ENCODE results near the gene RPLP1.
A peak's percentile ranks its signal among the peaks of the same experiment; 100 is the strongest.

RPLP1 gene

DNA sequence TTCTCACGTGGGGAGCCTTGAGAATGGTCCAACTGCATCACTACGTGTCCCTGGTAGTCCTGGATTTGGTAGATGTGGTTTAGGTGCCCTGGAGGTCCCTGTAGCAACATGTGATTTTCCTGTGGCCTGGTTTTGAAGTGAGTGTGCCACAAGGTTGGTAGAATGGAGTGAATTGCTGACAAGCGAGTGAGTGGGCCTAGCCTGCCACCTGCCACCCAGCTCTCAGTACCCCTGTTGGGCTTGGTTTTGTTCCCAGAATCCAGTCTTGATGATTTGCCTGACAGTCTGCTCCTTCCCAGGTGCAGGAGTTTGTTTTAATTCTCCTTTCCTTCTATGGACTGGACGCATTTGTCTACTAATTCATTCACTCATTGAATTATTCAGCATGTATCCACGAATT is 19.4 kb downstream of the RPLP1 start:
- DNase-seq = no peak

DNA sequence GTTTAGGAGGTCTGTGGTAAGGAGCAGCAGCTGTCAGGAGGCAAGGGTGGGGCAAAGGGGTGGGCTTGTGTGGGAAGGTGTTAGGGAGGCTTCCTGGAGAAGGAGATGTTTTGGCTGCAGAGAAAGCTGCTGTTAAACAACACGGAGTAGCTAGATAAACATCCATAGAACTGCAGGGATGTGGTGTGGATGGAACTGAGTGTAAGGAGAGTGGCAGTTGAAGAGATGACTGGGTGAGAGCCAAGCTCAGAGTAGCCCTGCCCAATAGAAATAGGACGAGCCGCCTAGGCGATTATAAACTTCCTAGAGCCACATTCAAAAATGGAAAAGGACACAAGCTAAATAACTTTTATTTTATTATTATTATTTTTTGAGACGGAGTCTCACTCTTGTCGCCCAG is 19.9 kb downstream of the RPLP1 start:
- DNase-seq = no peak

DNA sequence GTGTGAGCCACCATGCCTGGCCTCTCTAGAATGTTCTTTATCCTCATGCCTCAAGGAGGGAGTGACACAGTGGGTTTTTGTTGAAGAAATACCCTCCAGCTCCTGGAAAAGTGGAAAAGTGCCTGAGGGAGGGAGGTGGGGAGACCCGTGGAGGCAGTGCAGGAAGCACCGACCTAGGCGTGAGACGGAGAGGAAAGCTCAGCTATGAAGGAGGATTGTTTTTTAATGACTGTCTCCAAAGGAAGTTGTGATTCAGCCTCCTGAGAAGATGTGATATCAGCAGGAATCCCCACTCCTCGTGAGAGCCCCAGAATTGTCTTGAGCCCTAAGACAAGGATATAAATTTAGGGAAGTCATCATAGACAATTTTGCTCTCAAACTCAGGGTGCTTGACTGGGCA is 21.7 kb downstream of the RPLP1 start:
- DNase-seq = no peak

DNA sequence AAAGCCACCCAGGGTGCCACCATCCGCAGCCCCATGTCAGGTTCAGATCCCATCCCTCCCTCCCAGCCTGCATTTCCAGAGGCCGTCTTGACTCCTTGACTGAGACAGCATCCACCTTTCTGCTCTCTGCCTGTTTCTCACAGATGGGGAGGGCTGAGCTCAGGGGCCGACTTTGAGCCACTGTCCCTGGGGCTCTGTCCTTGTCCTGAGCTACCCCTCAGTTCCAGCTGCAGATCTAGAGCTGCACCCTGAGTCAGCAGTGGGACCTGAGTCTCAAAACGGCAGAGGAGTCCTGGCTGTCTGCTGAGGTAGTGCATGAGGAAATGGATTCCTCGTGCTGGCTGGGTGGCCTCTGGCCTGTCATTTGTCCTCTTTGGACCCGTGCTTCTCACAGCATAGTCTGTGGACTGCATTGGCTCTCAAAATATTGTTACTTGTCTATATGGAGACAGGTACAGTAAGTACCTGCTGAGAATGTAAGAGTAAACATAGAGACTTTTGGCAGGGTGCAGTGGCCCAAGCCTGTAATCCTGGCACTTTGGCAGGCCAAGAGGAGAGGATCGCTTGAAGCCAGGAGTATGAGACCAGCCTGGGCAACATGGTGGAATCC is 22.3 kb downstream of the RPLP1 start:
- no peak for DNase-seq

DNA sequence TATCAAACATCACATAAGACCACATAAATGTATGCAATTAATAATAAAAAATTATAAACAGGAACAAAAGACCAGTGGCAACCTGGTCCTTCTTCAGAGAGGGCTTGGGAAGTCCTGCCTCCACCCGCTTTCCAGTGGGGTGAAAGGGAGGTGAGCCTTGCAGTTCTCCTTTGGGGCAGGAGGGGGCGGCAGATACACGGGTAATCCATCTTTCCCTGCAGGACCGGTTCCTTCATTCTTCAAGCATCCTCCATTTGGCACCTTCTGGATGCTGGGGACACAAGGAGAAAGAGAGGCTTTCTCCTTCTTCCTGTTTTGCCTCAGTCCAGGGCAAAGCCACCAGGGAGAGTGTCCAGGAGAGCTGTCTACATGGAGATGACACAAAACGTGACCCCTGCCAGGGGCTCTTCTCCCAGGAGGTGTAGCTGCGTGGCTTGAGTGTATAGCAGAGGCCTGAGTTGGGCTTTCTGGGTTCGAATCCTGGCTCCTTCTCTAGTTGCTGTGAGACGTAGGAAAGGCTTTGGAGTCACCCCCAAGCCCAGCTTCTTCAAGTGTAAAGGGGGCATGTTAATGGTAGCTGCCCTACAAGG is 23.2 kb downstream of the RPLP1 start:
- DNase-seq = peak; percentile 67

DNA sequence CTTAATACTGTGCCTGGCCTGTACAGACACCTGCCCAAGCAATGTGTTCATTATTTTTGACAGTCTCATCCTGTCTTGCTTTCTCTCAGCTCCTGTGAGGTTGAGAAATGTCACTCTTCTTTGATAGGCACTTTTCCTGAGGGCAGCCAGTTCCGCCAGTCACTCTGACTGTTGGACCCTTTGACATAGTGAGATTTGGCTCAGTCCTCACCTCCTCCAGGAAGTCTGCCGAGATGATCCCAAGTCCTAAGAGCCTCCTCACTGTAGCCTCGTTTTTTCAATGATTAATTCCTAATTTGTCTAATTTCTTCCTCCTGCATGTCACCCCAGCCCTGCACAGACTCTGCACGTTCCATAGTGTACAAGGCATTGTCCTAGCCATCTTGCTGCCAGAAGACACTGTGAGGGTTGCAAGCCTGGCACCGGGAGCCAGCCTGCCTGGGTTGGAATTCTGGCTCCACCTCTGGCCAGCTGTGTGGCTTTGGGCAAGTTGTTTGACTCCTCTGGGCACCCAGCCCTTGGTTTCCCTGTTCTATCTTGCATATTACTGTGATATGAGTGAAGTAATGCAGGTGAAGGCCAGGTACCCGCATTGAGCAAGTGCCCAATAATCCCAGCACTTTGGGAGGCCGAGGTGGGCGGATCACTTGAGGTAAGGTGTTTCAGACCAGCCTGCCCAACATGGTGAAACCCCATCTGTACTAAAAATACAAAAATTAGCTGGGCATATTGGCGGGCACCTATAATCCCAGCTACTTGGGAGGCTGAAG is 24.3 kb downstream of the RPLP1 start:
- DNase-seq = no peak

DNA sequence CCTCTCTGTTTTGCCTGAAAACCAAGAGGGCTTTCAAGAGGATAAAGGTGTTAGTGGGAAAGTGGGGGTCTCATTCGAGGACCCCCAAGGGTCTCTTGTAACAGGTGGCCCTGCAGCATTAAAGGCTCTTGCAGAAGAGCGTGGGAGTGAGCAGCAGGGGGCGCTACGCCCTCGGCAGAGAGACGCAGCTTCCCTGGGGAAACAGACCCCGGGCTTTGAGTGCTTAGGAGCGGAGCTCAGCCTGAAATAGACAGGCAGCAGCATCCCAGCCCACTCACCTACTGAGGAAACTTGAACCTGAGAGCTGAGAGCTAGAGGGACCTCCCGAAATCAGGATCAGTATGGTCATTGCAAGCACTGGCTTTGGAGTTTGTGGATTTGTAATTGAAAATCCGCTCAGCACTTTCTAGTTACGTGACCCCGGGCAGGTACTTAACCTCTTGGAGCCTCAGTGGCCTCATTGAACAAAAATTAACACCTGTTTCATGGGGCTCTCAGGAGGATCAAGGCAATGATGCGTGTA is 25.7 kb downstream of the RPLP1 start:
- DNase-seq = peak; percentile 26

DNA sequence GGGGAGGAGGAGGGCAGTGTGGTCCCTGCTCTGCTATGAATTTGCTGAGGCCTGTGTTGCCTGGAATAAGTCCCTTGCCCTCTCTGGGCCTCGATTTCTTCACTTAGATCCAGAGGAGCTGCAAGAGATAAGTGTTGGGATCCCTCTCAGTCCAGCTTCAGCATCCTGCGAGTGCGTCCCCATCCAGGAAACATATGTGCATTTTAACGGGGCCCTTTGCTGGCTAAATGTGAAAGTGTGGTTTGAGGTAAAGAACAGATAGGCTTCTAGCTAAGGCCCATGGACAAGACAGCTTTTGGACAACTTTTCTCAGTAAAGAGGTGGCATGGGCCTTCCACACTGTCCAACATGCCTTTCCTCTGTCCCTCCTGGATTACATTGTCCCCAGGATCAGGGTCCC is 26.5 kb downstream of the RPLP1 start:
- no peak for DNase-seq

DNA sequence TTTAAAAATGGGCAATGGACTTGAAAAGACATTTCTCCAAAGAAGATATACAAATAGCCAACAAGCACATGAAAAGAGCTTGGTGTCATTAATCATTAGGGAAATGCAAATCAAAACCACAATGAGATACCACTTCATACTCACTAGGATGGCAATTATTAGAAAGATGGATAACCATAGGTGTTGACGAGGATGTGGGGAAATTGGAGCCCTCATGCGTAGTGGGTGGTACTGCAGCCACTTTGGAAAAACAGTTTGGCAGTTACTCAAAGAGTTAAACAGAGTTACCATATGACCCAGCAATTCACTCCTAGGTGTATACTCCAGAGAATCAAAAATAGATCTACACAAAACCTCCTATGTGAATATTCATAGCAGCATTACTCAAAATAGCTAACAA is 27.4 kb downstream of the RPLP1 start:
- DNase-seq = no peak

DNA sequence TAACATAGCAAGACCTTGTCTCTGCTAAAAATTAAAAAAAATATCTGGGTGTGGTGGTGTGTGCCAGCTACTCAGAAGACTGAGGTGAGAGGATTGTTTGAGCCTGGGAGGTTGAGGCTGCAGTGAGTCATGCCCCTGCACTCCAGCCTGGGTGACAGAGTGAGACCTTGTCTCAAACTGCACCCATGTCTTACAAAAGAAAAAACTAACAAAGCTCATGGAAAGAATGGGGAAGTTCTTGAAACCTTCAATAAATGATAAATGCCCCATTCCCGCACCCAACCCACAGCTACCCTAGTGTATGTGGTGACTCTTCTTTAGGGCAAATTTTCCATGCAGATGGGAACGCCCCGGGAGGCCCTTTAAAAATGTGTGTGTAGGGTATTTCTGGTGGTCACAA is 28.3 kb downstream of the RPLP1 start:
- DNase-seq = no peak

DNA sequence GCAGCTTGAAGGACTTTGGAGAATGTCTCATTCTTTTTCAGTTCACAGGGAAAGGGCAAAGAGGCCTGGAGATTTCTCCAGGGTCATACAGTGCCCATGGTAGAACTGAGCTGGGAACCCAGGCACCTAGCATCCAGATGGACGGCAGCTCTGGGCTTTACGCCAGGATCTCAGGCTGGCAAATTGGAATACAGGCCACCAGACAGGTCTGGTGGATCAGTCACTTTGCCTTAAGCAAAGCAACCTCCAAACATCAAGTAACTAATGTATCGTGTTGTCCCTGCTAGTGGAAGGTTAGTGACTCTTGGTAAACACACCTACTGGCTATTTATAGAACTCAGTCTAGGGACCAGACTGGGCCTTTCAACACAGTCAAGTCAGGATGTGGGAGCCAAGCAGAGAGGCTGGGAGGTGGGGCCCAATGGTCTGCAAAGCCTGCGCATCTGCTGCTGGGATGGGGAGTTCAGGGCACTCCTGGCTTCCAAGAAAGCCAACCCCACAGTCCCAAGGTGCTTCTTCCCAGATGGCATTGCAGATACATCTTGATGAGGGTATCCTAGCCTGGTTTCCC is 30.2 kb downstream of the RPLP1 start:
- no peak for DNase-seq

DNA sequence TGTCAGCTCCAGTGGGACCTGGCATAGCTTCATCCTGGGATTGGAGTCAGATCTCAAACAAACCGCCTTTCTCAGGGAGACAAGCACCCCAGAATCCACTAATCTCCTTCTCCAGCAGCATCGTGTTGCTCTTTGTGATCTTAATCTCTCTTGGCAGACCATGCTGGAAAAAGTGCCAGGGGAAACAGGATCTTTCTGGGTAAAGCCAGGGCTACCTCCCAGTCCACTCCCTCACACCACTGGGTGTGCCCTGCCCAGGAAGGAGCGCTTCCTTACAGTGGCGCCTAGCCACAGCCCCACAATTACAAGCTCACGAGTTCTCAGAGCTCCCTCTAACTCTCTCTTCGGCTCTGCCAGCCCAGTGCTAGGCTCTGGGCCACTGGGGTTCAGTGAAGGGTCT is 32.2 kb downstream of the RPLP1 start:
- no peak for DNase-seq

DNA sequence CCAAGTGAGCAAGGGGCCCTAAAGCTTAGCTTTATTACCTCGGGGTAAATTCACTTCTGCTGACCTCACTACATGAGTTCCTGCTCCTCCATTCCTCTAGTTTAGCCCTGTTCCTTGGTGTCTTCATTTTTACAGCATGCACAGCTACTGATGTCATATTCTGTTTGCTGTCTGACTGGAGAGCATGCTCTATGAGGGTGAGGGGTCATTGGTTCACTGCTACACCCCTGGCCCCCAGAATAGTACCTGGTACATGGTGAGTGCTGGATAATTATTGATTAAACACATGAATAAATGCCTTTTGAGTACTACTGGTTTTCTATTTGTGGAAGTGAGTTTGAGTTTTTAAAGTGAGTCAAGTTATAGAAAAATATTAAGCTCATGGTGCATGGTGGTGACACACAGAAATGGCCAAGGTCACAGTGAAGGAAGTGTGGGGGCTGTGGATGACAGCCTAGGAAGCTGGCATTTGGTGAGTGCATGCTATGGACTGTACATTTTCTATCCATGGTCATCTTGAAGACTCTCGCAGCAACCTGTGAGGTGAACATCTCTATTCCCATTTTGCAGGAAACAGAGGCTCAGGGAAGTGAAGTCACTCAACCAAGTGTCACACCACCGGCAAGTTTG is 34.0 kb downstream of the RPLP1 start:
- DNase-seq = no peak

DNA sequence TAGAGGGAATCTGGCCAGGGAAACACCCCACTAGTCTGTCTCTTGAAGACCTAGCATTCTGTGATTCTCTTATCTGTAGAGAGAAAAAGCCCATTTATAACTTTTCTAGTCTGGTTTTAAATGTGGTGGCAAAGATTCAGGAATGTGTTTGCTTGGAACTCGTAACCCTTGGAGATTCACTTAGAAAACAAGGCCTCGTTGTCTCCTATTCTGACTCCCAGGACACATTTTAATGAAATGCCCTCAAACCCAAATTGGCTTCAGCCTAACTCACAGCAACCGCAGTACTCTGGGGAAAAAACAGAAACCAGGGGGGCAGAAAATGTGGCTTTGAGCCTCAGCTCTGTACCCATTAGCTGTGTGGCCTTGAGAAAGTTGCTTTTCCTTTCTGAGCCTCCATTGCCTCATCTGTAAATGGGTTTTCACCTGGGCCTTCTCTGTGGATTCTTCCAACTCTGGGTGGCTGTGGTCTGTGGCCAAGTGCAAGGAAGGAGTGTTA is 36.5 kb downstream of the RPLP1 start:
- no peak for DNase-seq

DNA sequence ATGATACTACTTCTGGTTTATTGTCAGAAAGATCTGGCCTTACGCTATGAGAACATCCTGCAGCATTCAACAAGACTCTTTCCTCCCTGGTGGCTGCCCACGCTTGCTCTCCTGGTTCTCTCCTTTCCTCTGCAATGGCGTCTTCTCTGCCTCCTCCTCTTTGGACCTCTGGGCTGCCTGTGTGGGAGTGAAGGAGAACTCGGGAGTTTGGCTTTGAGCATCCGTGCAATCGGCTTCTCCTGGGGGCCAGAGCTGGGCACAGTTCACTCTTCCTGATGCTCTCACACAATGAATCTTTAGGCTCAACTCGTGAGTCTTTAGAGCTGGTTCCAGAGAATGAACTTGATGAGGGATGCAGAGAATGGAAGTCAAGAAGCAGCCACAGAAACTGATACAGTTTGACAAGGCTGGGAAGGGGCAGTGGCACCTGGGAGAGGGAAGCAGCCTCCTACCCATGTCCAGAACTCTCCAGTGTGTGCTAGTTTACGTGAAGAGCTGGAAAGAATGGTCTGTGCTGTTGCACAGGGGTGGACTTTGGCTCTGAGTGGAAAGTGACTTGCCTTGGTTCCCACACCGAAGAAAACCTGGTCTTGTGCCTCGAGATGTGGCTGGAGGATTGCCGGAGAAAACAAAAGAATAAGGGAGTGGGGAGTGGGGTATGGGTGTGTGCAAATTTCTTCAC is 37.9 kb downstream of the RPLP1 start:
- no peak for DNase-seq

DNA sequence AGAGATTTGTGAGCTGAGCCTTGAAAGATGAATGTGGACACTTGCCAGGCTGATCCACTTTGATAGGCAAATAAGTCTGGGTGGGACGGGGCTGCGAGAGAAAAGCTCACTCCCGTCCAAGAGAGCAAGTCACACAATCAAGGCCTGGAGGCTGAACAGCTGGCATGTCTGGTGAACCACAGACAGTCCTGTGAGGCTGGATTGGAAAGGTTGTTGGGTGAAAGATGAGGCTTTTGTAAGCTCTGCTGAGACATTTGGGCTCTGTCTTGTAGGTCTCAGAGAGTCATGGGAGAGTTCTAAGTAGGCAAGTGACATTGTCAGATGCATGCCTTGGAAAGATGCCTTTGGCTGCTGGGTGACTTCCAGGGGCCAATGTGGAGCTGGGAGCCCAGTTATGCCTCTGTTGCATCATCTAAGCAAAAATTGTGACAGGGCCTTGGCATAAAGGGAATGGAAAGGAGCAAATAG is 38.5 kb downstream of the RPLP1 start:
- no peak for DNase-seq

DNA sequence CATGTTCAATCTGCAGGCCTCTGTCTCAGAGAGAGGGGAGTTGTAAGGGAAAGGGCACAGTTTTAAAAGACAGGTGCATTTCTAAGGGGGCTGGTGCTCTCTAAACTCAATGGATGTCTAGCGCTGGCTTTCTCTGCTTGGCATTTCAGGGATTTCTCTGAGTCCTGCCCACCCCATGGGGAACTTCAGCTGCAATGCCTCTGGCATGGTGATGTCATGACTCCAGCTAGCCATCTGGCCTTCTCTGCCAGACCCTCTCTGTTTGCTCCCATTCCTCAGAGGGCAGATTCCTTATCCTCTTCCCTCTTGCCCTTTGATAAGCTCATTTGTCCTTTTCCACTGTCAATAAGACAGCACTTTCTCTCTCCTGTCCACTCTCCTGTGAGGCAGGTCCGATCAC is 40.8 kb downstream of the RPLP1 start:
- DNase-seq = no peak

DNA sequence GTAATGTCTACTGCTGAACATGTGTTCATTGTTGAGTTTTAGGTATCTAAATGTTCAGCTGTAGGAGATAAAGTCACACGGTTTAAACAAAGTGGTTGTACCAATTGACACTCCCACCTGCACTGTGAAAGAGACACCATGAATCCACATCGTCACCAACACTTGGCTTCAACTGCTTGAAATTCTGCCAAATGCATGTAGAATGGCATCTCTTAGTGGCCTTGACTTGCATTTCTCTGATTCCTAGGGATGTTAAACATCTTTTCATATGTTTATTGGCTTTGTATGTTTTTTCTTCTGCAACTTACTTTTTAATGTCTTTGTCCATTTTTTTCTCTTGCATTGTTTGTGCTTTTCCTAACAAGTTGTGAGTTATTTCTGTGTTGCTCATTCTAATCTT is 43.4 kb downstream of the RPLP1 start:
- no peak for DNase-seq

DNA sequence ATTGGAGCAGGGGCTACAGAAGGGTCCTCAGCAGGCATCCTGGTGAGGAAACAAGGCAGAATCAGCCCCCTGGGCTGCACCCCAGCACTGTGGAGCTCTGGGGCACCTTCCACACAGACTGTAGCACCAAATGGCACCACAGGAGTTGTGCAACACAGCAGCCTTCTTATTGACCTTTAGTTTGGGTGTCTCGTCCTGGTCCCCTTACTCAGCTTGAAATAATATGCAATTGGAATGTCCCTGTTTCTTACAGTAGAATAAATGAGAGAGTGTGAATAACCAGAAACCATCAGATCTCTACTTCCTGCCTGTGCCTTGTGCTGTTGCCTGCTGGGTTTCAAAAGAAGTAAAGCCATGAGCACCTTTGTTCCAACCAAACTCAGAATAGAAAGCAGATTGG is 44.5 kb downstream of the RPLP1 start:
- DNase-seq = no peak

DNA sequence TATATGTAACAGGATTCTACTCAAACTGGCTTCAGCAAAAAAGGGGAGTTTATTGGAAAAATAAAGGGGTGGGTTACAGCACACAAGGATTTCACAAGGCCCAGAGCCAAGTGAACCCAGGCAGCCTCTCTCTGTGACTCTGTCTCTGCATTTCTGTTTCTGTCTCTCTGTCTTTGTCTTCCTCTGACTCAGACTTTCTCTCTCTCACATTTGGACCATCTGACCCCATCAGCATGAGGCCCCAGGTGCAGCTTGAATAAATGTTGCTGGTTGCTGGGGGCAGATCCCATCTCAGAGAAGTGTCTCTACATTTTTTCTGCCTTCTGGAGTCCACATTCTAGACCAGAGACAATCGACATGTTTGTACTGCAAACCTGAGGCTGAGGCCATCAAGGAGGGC is 45.0 kb downstream of the RPLP1 start:
- peak; percentile 3 for DNase-seq

DNA sequence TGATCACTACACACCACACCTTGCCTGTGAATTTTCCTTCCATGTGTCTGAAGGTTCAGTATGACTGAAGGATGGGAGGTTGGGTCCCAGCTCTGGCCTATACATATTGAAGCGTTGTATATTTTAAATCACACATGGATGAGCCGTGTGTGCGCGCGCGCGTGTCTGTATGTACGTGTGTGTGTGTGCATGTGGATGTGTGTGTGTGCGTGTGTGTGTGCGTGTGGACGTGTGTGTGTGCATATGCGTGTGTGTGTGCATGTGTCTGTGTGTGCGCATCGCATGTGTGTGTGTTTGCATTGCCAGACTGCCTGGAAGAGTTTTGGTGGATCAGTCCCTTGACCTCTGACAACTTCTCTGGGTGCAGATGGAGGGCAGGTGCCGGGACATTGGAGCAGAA is 45.7 kb downstream of the RPLP1 start:
- no peak for DNase-seq

DNA sequence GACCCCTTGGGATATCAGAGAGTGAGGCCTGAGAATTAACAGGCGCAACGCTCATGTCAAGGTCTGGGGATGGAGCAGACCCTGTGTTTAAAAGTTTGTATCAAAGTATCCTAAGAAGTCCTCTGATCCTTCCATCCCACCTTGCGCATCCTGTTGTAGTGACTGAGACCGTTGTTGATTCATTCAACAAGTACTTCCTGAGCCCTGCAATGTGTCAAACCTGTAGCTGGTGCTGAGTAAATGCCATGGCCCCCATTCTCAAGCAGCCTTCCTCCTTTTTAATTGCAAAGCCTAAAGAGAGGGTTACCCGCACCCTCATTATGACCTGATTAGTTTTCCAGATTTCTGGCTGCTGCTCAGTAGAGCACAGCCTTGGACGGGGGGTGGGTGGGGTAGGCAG is 46.4 kb downstream of the RPLP1 start:
- DNase-seq = no peak
